IMR-90 (cell line): Measurements from ENCODE around the gene PANK4. TPM values are rescaled to one million over a fixed set of nuclear protein-coding genes. Genes with fewer than 3 reads are reported as not detected.

Experiments
- ATAC-seq: fragments of 200-7000 bp; cut with Tn5 transposase; 2 replicates; pipeline ENCODE4 v1.9.1; 2020; ENCODE audit warnings: low read depth, mild to moderate bottlenecking, moderate library complexity
- BruUV-seq: library from RNA; stranded (reverse); fragments of 400-500 nt; replicated peaks from 2 replicates; lab custom pipeline; 2021; lab: Mats Ljungman, UMichigan
- CTCF ChIA-PET: fragments of 300-600 bp; formaldehyde crosslinking; extraction: SDS; loops from one replicate; lab custom pipeline; 2021; ENCODE audit warnings: antibody characterized with exemption; lab: Yijun Ruan, JAX
- POLR2A ChIA-PET: fragments of 300-600 bp; sonication (Branson Sonifier 250); formaldehyde crosslinking; loops from one replicate; lab custom pipeline; 2022; ENCODE audit warnings: antibody characterized with exemption; ENCODE audit not compliant: unreplicated experiment; lab: Charles Lee
- DNase-seq: peaks from one replicate; pipeline ENCODE4 v3.0.0; 2013
- H2AFZ ChIP-seq: replicated peaks from 2 replicates; pipeline ENCODE3; 2013; ENCODE audit warnings: low read length, mild to moderate bottlenecking; ENCODE audit not compliant: poor library complexity
- H2AK5ac ChIP-seq: 2 replicates; pipeline ENCODE4 v1.6.1; 2013; ENCODE audit warnings: low read depth, low read length, inconsistent platforms
- H2AK9ac ChIP-seq: replicated peaks from 2 replicates; pipeline ENCODE3; 2013; ENCODE audit warnings: mild to moderate bottlenecking, low read depth, low read length, moderate library complexity; ENCODE audit not compliant: poor library complexity
- H2BK120ac ChIP-seq: 2 replicates; pipeline ENCODE4 v1.6.1; 2013; ENCODE audit warnings: low read depth, low read length, inconsistent platforms
- H2BK15ac ChIP-seq: 3 replicates; pipeline ENCODE4 v1.6.1; 2013; ENCODE audit warnings: low read depth, low read length, inconsistent platforms
- H2BK20ac ChIP-seq: 2 replicates; pipeline ENCODE4 v1.6.1; 2013; ENCODE audit warnings: low read depth, mild to moderate bottlenecking, inconsistent platforms, low read length, moderate library complexity
- H2BK5ac ChIP-seq: 2 replicates; pipeline ENCODE4 v1.6.1; 2013; ENCODE audit warnings: mild to moderate bottlenecking, low read depth, low read length, inconsistent platforms; ENCODE audit not compliant: poor library complexity, severe bottlenecking
- H3K14ac ChIP-seq: replicated peaks from 2 replicates; pipeline ENCODE4 v1.6.1; 2013; ENCODE audit warnings: low read depth, low read length, inconsistent platforms
- H3K18ac ChIP-seq: 2 replicates; pipeline ENCODE4 v1.6.1; 2013; ENCODE audit warnings: low read depth, low read length, control low read depth
- H3K23ac ChIP-seq: 2 replicates; pipeline ENCODE4 v1.6.1; 2013; ENCODE audit warnings: low read depth, low read length, inconsistent platforms
- H3K27ac ChIP-seq: 2 replicates; pipeline ENCODE4 v1.5.1; 2013; ENCODE audit warnings: mild to moderate bottlenecking, control low read depth, low read length; ENCODE audit not compliant: insufficient read depth
- H3K27me3 ChIP-seq: 2 replicates; pipeline ENCODE4 v1.6.1; 2013; ENCODE audit warnings: low read length; ENCODE audit not compliant: control insufficient read depth, insufficient read depth
- H3K36me3 ChIP-seq: 2 replicates; pipeline ENCODE4 v1.6.1; 2013; ENCODE audit warnings: low read length, mixed read lengths; ENCODE audit not compliant: control insufficient read depth, insufficient read depth
- H3K4ac ChIP-seq: 2 replicates; pipeline ENCODE4 v1.6.1; 2013; ENCODE audit warnings: low read depth, low read length, inconsistent platforms
- H3K4me1 ChIP-seq: 2 replicates; pipeline ENCODE4 v1.6.1; 2013; ENCODE audit warnings: low read length, mixed read lengths; ENCODE audit not compliant: control insufficient read depth, insufficient read depth
- H3K4me2 ChIP-seq: 2 replicates; pipeline ENCODE4 v1.6.1; 2013; ENCODE audit warnings: low read depth, mild to moderate bottlenecking, control low read depth, low read length, moderate library complexity
- H3K4me3 ChIP-seq: 2 replicates; pipeline ENCODE4 v1.5.1; 2013; ENCODE audit warnings: low read depth, mild to moderate bottlenecking, control low read depth, low read length, moderate library complexity; ENCODE audit not compliant: insufficient read depth
- H3K56ac ChIP-seq: 2 replicates; pipeline ENCODE4 v1.6.1; 2013; ENCODE audit warnings: low read length, inconsistent platforms; ENCODE audit not compliant: insufficient read depth; ENCODE audit errors: extremely low read depth
- H3K79me1 ChIP-seq, 2 experiments: 2 replicates each; pipeline ENCODE4 v1.6.1; 2013; ENCODE audit warnings: low read length in 2 of 2, inconsistent platforms in 1 of 2, low read depth in 1 of 2
- H3K9ac ChIP-seq: 2 replicates; pipeline ENCODE4 v1.6.1; 2013; ENCODE audit warnings: low read depth, low read length, control low read depth
- H3K9me1 ChIP-seq: 2 replicates; pipeline ENCODE4 v1.6.1; 2013; ENCODE audit warnings: low read length, inconsistent platforms; ENCODE audit not compliant: insufficient read depth
- H3K9me3 ChIP-seq: 2 replicates; pipeline ENCODE4 v1.6.1; 2013; ENCODE audit warnings: low read length; ENCODE audit not compliant: control insufficient read depth, insufficient read depth
- H4K20me1 ChIP-seq: 2 replicates; pipeline ENCODE4 v1.6.1; 2013; ENCODE audit warnings: low read length, inconsistent platforms; ENCODE audit not compliant: insufficient read depth
- H4K5ac ChIP-seq: 2 replicates; pipeline ENCODE4 v1.6.1; 2013; ENCODE audit warnings: mild to moderate bottlenecking, low read depth, low read length, control low read depth
- H4K8ac ChIP-seq, 2 experiments: 2 replicates each; pipeline ENCODE4 v1.6.1; 2013; ENCODE audit warnings: low read depth in 2 of 2, low read length in 2 of 2, control low read depth in 1 of 2, inconsistent platforms in 1 of 2
- H4K91ac ChIP-seq: 2 replicates; pipeline ENCODE4 v1.6.1; 2013; ENCODE audit warnings: low read depth, low read length, inconsistent platforms; ENCODE audit not compliant: insufficient read depth
- BHLHE40 ChIP-seq: fragments of 150-350 bp; IDR thresholded peaks from 2 replicates; pipeline ENCODE4 v1.6.1; 2016; ENCODE audit warnings: mild to moderate bottlenecking, low read depth, low read length
- CTCF ChIP-seq: conservative IDR thresholded peaks from 2 replicates; pipeline ENCODE4 v1.5.1; 2012; ENCODE audit warnings: mild to moderate bottlenecking, low read depth, low read length, improper control_type of control experiment
- MAFK ChIP-seq: IDR thresholded peaks from 2 replicates; pipeline ENCODE4 v1.6.1; 2012; ENCODE audit warnings: low read depth, low read length, improper control_type of control experiment
- MAZ ChIP-seq: IDR thresholded peaks from 2 replicates; pipeline ENCODE4 v1.6.1; 2012; ENCODE audit warnings: low read depth, mild to moderate bottlenecking, low read length, improper control_type of control experiment, moderate library complexity, borderline replicate concordance
- NFE2L2 ChIP-seq: fragments of 150-350 bp; IDR thresholded peaks from 2 replicates; pipeline ENCODE4 v1.6.1; 2016; ENCODE audit warnings: low read depth, mild to moderate bottlenecking, low read length
- POLR2A ChIP-seq: IDR thresholded peaks from 2 replicates; pipeline ENCODE4 v1.6.1; 2012; ENCODE audit warnings: mild to moderate bottlenecking, low read depth, low read length
- RCOR1 ChIP-seq: IDR thresholded peaks from 2 replicates; pipeline ENCODE4 v1.6.1; 2012; ENCODE audit warnings: mild to moderate bottlenecking, low read length, improper control_type of control experiment; ENCODE audit not compliant: insufficient replicate concordance
- USF2 ChIP-seq: fragments of 150-350 bp; IDR thresholded peaks from 2 replicates; pipeline ENCODE4 v1.6.1; 2017; ENCODE audit warnings: mild to moderate bottlenecking, antibody characterized with exemption, low read length, low read depth
- WGBS, 2 experiments: methylation state at CpG; one replicate each; pipeline versions ENCODE4 v1.1.5 to v1.1.7; 2013; ENCODE audit warnings: missing lambda C conversion rate in 2 of 2; ENCODE audit not compliant: insufficient read length in 1 of 2; ENCODE audit errors: extremely low coverage in 2 of 2; 5-methylcytosine and 5-hydroxymethylcytosine counted together
- dilution Hi-C: fragments of 300-500 bp; cut with HindIII; formaldehyde crosslinking; loops from one replicate; pipeline ENCODE4 v1.14.3; 2018; ENCODE audit warnings: low sequenced_read_pairs; ENCODE audit not compliant: unreplicated experiment
- in situ Hi-C: fragments of 300-500 bp; cut with MboI; formaldehyde crosslinking; loops from 3 replicates; pipeline ENCODE4 v1.14.3; 2019; ENCODE audit warnings: low sequenced_read_pairs, inconsistent platforms, mixed read lengths
- intact Hi-C: fragments of 100-400 bp; cut with micrococcal nuclease; formaldehyde crosslinking; loops from 2 replicates; pipeline ENCODE4 v1.10.0; 2022
- polyA plus RNA-seq, 3 experiments: library from polyadenylated mRNA; depleted of rRNA; stranded (reverse); fragments of >200 nt; gene quantifications; 2 replicates each; pipeline ENCODE4 v1.2.3, GENCODE V29; 2012; ENCODE audit warnings: low replicate concordance in 1 of 3
- total RNA-seq: library from RNA; depleted of rRNA; stranded (reverse); fragments of >200 nt; gene quantifications from 2 replicates; pipeline ENCODE4 v1.2.3, GENCODE V29; 2012

Gene PANK4
- total and polyA plus RNA-seq, 2 of the 4 experiments (the other 2 are of a cell fraction) = 14.0 to 18.5 TPM

- Histone ChIP-seq H2BK120ac (peak overlapping the region; percentile 24; the same call in 1 of the 2 replicates), H3K4me2 (peak overlapping the region; percentile 90), H4K5ac (peak overlapping the region; percentile 78; the same call in 1 of the 2 replicates), H2BK15ac (peak overlapping the region; percentile 61; the same call in 1 of the 3 replicates), H2BK5ac (no peak overlapping the region), H4K91ac (no peak overlapping the region), H2BK20ac (0 out of 2 replicates have a peak overlapping the region, but pooled peaks have one; percentile 58), H3K9me3 (no peaks in the 10 kb centered on the region), H3K4me1 (no peaks in the 10 kb centered on the region), H3K18ac (no peak overlapping the region; the same call in 1 of the 2 replicates), H4K20me1 (no peaks in the 10 kb centered on the region), H3K9ac (peak overlapping the region; percentile 70; the same call in 1 of the 2 replicates), H3K9me1 (no peaks in the 10 kb centered on the region), H3K23ac (peak overlapping the region; percentile 1; the same call in 1 of the 2 replicates), H2AK9ac (peak overlapping the region; percentile 47), H3K36me3 (no peaks in the 10 kb centered on the region), H3K27me3 (no peaks in the 10 kb centered on the region; the same call in 1 of the 2 replicates), H4K8ac (peak overlapping the region; percentile 80 to 88), H3K27ac (no peak overlapping the region), H2AFZ (peak overlapping the region; percentile 98), H2AK5ac (peak overlapping the region; percentile 59; the same call in 1 of the 2 replicates), H3K14ac (0 out of 2 replicates have a peak overlapping the region, but pooled peaks have one; percentile 89), H3K4me3 (peak overlapping the region; percentile 44), H3K56ac (0 out of 2 replicates have a peak overlapping the region, but pooled peaks have one; percentile 10), H3K4ac (peak overlapping the region; percentile 93), H3K79me1 (no peaks in the 10 kb centered on the region)
- ChIA-PET CTCF (no interaction called here), POLR2A (no interaction called here)
- no TSS peak for BruUV-seq
- intact Hi-C loops = loop anchor here (1.0 to 2.0 kb wide), 2 partner anchors 88 to 869 kb away; no protein-coding TSS in a partner anchor
- ATAC-seq (peak; percentile 27), DNase-seq (no peak)
- dilution Hi-C loops = no loop called here
- 51% methylated on average over 13 of the region's 26 CpGs; no CpG with 5 or more reads in 1 of the 2 experiments for WGBS, 2 experiments
- in situ Hi-C loops = no loop called here
- TF ChIP-seq NFE2L2 (no peak), BHLHE40 (no peak), USF2 (peak; percentile 48; the same call in 1 of the 2 replicates), CTCF (no peak), MAZ (no peak), RCOR1 (no peak), POLR2A (no peak), MAFK (no peak)
Measured at GRCh38 chr1:2555634-2556276, 29.4 kb upstream of the PANK4 start.
